ENCODE data around the gene HMCN2.

Gene HMCN2

DNA sequence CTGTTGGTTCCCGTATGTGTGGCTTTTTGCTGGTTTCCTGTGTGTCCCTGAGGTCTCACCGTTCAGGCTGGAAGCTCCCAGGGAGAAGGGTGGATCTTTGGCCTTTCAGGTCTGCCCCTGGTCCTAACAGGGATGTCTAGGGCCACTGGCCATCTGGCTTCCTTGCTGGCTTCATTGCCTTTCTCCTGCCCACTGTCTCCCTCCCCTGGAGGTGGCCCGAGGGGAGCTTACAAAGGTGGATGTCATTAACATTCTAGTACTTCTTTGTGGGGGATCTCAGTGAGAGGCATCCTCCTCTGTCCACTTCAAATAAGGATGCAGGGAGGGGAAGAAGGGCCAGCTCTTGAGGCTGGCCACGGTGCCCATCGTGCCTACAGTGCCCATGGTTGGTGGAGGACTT is 35.2 kb downstream of the HMCN2 start:
- H3K27ac Mint-ChIP-seq = no peak overlapping the region
- H3K4me3 Mint-ChIP-seq = no peak overlapping the region
- H3K4me1 Mint-ChIP-seq (ENCODE audit: low read depth) = no peaks in the 10 kb centered on the region
- no peaks in the 10 kb centered on the region for H3K9me3 Mint-ChIP-seq (ENCODE audit: low read depth)
- peaks cover 14% of the 10 kb centered on the region for H3K27me3 Mint-ChIP-seq
- no peaks in the 10 kb centered on the region for H3K36me3 Mint-ChIP-seq

- Mint-ChIP-seq H3K9me3 (ENCODE audit: low read depth) (no peaks in the 10 kb centered on the region), H3K27me3 (peaks cover 14% of the 10 kb centered on the region), H3K36me3 (no peaks in the 10 kb centered on the region), H3K27ac (no peak overlapping the region), H3K4me3 (no peak overlapping the region), H3K4me1 (ENCODE audit: low read depth) (no peaks in the 10 kb centered on the region)
These were observed 36.1 kb downstream of the HMCN2 start for GRCh38 chr9:130301483-130302286.

DNA sequence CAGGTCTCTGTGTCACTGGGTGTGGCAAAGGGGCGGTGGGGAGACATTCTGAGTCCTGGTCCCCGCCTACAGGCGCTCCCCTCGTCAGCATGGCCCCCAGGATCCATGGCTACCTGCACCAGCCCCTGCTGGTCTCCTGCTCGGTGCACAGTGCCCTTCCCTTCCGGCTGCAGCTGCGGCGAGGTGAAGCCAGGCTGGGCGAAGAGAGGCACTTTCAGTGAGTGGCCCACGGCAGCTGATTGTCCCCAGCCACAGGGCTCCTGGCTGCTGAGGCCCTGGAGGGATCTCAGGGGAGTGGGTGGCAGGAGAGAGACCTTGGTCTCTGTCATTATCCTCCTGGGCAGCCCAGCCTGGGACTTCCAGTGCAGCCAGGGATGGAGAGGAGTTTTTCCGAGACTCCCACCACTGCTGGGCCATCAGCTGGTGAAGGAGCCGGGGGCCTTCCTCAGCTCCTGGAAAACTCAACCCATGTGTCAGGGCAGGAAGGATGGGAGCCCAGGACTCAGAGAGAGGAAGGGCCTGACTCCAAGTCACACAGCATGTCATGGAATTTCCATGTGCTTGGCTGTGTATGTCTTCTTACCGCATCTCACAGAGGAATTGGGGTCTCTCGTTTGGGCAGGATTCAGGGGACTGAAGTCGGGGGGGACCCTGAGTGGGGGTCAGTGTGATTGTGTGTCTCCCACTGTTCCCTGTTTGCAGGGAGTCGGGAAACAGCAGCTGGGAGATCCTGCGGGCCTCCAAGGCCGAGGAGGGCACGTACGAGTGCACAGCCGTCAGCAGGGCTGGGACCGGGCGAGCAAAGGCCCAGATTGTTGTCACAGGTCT is 37.4 kb downstream of the HMCN2 start:
- Mint-ChIP-seq H3K27ac (no peak overlapping the region), H3K27me3 (peaks cover 10% of the 10 kb centered on the region), H3K36me3 (no peaks in the 10 kb centered on the region), H3K4me1 (ENCODE audit: low read depth) (no peaks in the 10 kb centered on the region), H3K4me3 (no peak overlapping the region), H3K9me3 (ENCODE audit: low read depth) (no peaks in the 10 kb centered on the region)

- H3K9me3 Mint-ChIP-seq (ENCODE audit: low read depth) = no peaks in the 10 kb centered on the region
- no peak overlapping the region for H3K27ac Mint-ChIP-seq
- no peaks in the 10 kb centered on the region for H3K4me1 Mint-ChIP-seq (ENCODE audit: low read depth)
- no peaks in the 10 kb centered on the region for H3K36me3 Mint-ChIP-seq
- no peak overlapping the region for H3K4me3 Mint-ChIP-seq
- H3K27me3 Mint-ChIP-seq = peaks cover 10% of the 10 kb centered on the region
These were observed 38.1 kb downstream of the HMCN2 start for GRCh38 chr9:130303613-130304055.

GRCh38 chr9:130304116-130304515 is 38.6 kb downstream of the HMCN2 start:
- H3K36me3 Mint-ChIP-seq = no peaks in the 10 kb centered on the region
- no peak overlapping the region for H3K27ac Mint-ChIP-seq
- no peaks in the 10 kb centered on the region for H3K4me1 Mint-ChIP-seq (ENCODE audit: low read depth)
- no peak overlapping the region for H3K4me3 Mint-ChIP-seq
- peaks cover 10% of the 10 kb centered on the region for H3K27me3 Mint-ChIP-seq
- no peaks in the 10 kb centered on the region for H3K9me3 Mint-ChIP-seq (ENCODE audit: low read depth)

- H3K36me3 Mint-ChIP-seq = no peaks in the 10 kb centered on the region
- H3K4me1 Mint-ChIP-seq (ENCODE audit: low read depth) = no peaks in the 10 kb centered on the region
- H3K27ac Mint-ChIP-seq = no peak overlapping the region
- no peak overlapping the region for H3K4me3 Mint-ChIP-seq
- H3K27me3 Mint-ChIP-seq = peaks cover 10% of the 10 kb centered on the region
- H3K9me3 Mint-ChIP-seq (ENCODE audit: low read depth) = no peaks in the 10 kb centered on the region
These were observed 39.1 kb downstream of the HMCN2 start for GRCh38 chr9:130304643-130305042.

- no peak overlapping the region for H3K27ac Mint-ChIP-seq
- peaks cover 6% of the 10 kb centered on the region for H3K27me3 Mint-ChIP-seq
- H3K9me3 Mint-ChIP-seq (ENCODE audit: low read depth) = no peaks in the 10 kb centered on the region
- H3K36me3 Mint-ChIP-seq = no peaks in the 10 kb centered on the region
- H3K4me3 Mint-ChIP-seq = no peak overlapping the region
- no peaks in the 10 kb centered on the region for H3K4me1 Mint-ChIP-seq (ENCODE audit: low read depth)
These were observed 39.8 kb downstream of the HMCN2 start for GRCh38 chr9:130305381-130305780.

DNA sequence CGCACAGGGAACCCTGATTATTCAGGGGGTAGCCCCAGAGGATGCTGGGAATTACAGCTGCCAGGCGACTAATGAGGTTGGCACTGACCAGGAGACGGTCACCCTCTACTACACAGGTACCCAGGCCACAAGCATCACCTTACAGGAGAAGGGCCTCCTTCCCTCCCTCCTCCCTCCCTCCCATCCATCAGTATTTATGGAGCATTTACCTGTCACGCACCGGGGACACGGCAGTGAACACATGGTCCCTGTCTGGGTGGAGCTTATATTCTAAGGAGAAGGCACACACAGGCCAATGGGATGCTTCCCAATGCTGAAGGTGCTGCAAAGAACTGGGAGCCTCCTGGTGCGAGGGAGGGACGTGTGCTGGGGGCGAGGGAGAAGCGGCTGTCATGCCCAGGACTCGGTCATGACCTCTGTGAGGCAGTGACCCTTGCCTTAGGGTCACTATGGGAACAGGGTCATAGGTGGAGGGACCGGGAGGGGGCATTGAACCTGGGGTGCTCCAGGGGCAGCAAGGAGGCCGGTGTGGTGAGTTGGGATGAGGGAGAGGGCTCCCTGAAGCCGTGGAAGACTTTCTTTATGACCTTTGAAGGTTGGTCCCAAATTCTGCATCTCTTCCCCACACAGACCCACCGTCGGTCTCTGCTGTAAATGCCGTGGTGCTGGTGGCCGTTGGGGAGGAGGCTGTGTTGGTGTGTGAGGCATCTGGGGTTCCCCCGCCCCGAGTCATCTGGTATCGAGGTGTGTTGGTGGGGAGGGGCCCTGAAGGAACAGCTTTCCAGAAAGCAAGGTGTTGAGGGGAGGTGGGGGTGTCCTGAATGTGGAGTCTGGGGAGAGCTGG is 41.5 kb downstream of the HMCN2 start:
- no peaks in the 10 kb centered on the region for H3K4me1 Mint-ChIP-seq (ENCODE audit: low read depth)
- H3K4me3 Mint-ChIP-seq = no peak overlapping the region
- no peaks in the 10 kb centered on the region for H3K9me3 Mint-ChIP-seq (ENCODE audit: low read depth)
- no peak overlapping the region for H3K27ac Mint-ChIP-seq
- peaks cover 3% of the 10 kb centered on the region for H3K27me3 Mint-ChIP-seq
- H3K36me3 Mint-ChIP-seq = no peaks in the 10 kb centered on the region

DNA sequence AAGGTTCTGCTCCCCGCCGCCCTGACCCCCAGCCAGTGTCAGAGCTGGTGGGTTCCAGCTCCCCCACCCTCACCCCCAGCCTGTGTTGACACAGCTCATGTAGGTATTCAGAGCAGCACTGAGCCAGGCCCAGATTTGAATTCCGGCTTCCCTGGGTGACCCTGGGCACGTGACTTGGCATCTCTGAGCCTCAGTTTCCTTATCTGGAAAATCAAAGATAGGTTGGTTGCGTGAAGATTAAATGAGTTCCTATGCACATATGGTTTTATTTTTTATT is 42.0 kb downstream of the HMCN2 start:
- H3K4me1 Mint-ChIP-seq (ENCODE audit: low read depth) = no peaks in the 10 kb centered on the region
- no peaks in the 10 kb centered on the region for H3K36me3 Mint-ChIP-seq
- H3K27me3 Mint-ChIP-seq = peaks cover 3% of the 10 kb centered on the region
- no peak overlapping the region for H3K27ac Mint-ChIP-seq
- H3K9me3 Mint-ChIP-seq (ENCODE audit: low read depth) = no peaks in the 10 kb centered on the region
- H3K4me3 Mint-ChIP-seq = no peak overlapping the region

- peaks cover 3% of the 10 kb centered on the region for H3K27me3 Mint-ChIP-seq
These were observed 42.6 kb downstream of the HMCN2 start for GRCh38 chr9:130308081-130308571.

GRCh38 chr9:130309689-130310455 is 44.3 kb downstream of the HMCN2 start:
- Mint-ChIP-seq H3K9me3 (ENCODE audit: low read depth) (no peaks in the 10 kb centered on the region), H3K4me3 (no peak overlapping the region), H3K27me3 (no peaks in the 10 kb centered on the region), H3K36me3 (no peaks in the 10 kb centered on the region), H3K4me1 (ENCODE audit: low read depth) (no peaks in the 10 kb centered on the region), H3K27ac (no peak overlapping the region)

More at GRCh38 chr9:130308081-130308571, 42.6 kb downstream of the HMCN2 start:
- no peak overlapping the region for H3K4me3 Mint-ChIP-seq
- no peaks in the 10 kb centered on the region for H3K36me3 Mint-ChIP-seq
- H3K27ac Mint-ChIP-seq = no peak overlapping the region
- H3K9me3 Mint-ChIP-seq (ENCODE audit: low read depth) = no peaks in the 10 kb centered on the region
- H3K4me1 Mint-ChIP-seq (ENCODE audit: low read depth) = no peaks in the 10 kb centered on the region

DNA sequence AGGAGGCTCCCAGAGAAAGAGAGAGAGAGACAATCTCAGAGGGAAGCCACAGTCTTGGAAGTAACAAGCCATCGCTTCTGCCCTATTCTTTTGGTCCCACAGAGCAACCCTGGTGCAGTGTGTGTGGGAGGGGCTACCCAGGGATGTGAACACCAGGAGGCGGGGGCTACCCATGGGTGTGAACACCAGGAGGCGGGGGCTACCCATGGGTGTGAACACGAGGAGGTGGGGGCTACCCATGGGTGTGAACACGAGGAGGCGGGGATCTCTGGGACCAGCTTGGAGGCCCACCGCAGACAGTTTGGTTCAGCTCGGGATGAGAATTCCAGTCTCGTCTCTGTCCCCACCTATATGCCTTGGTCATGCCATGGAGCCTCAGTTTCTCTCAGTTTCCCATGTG is 44.9 kb downstream of the HMCN2 start:
- Mint-ChIP-seq H3K9me3 (ENCODE audit: low read depth) (no peaks in the 10 kb centered on the region), H3K27ac (no peak overlapping the region), H3K4me3 (no peak overlapping the region), H3K36me3 (no peaks in the 10 kb centered on the region), H3K4me1 (ENCODE audit: low read depth) (no peaks in the 10 kb centered on the region), H3K27me3 (no peaks in the 10 kb centered on the region)

DNA sequence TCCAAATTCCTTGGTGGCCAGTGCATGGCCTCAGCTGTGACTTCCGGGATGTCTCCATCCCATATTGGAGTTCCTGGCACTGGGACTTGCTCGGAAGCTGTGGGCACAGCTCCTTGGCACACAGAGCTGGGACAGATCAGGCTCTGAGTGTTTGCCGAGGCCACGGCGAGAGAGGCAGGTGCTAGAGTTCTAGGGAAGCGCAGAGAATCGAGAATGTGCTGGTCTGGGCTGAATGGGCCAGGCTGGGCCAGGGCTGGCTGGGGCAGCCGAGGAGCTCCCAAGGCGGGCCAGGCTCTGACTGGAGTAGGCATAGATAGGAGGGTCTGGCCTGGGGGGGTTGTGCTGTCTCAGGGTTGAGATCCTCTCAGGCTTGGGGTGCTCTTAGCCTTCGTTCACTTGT is 45.4 kb downstream of the HMCN2 start:
- no peaks in the 10 kb centered on the region for H3K27me3 Mint-ChIP-seq
- no peaks in the 10 kb centered on the region for H3K9me3 Mint-ChIP-seq (ENCODE audit: low read depth)
- H3K4me3 Mint-ChIP-seq = no peak overlapping the region
- no peak overlapping the region for H3K27ac Mint-ChIP-seq
- H3K36me3 Mint-ChIP-seq = no peaks in the 10 kb centered on the region
- H3K4me1 Mint-ChIP-seq (ENCODE audit: low read depth) = no peaks in the 10 kb centered on the region

- no peaks in the 10 kb centered on the region for H3K4me1 Mint-ChIP-seq (ENCODE audit: low read depth)
- H3K27ac Mint-ChIP-seq = no peak overlapping the region
- H3K27me3 Mint-ChIP-seq = no peaks in the 10 kb centered on the region
- no peaks in the 10 kb centered on the region for H3K36me3 Mint-ChIP-seq
- no peaks in the 10 kb centered on the region for H3K9me3 Mint-ChIP-seq (ENCODE audit: low read depth)
- H3K4me3 Mint-ChIP-seq = no peak overlapping the region
These were observed 46.0 kb downstream of the HMCN2 start for GRCh38 chr9:130311408-130312140.

Data from activated naive CD8-positive, alpha-beta T cell (primary cell).